CD4-positive, alpha-beta T cell (primary cell): ENCODE measurements around the gene ST3GAL2. TPM values are rescaled to one million over a fixed set of nuclear protein-coding genes. Genes with fewer than 3 reads are reported as not detected.

Experiments used
- ATAC-seq: fragments of 200-7000 bp; cut with Tn5 transposase; one replicate; pipeline ENCODE4 v1.10.0; 2022; ENCODE audit warnings: mild to moderate bottlenecking; ENCODE audit not compliant: poor library complexity
- CTCF ChIA-PET: fragments of 350-600 bp; sonication (Branson Sonifier 250); formaldehyde crosslinking; loops from one replicate; lab custom pipeline; 2021; ENCODE audit warnings: antibody characterized with exemption, inconsistent platforms; lab: Charles Lee
- POLR2A ChIA-PET: fragments of 350-600 bp; sonication (Branson Sonifier 250); formaldehyde crosslinking; loops from one replicate; lab custom pipeline; 2021; ENCODE audit warnings: antibody characterized with exemption, inconsistent platforms; lab: Charles Lee
- DNase-seq, 14 experiments: peaks; one replicate each; pipeline ENCODE4 v3.0.0-alpha.2; 2013 to 2020; ENCODE audit warnings: mixed read lengths in 2 of 14
- H3K27ac ChIP-seq, 2 donors: one replicate each; pipeline versions ENCODE4 v1.5.1 to v1.7.0; 2013; ENCODE audit warnings: low read length in 2 of 2, low read depth in 1 of 2, mild to moderate bottlenecking in 1 of 2
- H3K27me3 ChIP-seq, 2 experiments: 1 replicate in 1 of 2; 2 replicates in 1 of 2; pipeline versions ENCODE4 v1.6.1 to v1.7.0; 2013; ENCODE audit warnings: low read length in 2 of 2, control low read depth in 1 of 2, mild to moderate bottlenecking in 1 of 2, moderate library complexity in 1 of 2; ENCODE audit not compliant: insufficient read depth in 2 of 2, control insufficient read depth in 1 of 2
- H3K36me3 ChIP-seq: one replicate; pipeline ENCODE4 v1.6.1; 2013; ENCODE audit warnings: low read length, control low read depth; ENCODE audit not compliant: insufficient read depth
- H3K4me1 ChIP-seq: one replicate; pipeline ENCODE4 v1.6.1; 2013; ENCODE audit warnings: low read length, control low read depth; ENCODE audit not compliant: insufficient read depth
- H3K4me3 ChIP-seq: one replicate; pipeline ENCODE4 v1.5.1; 2013; ENCODE audit warnings: mild to moderate bottlenecking, low read length, moderate library complexity
- H3K9me3 ChIP-seq, 2 experiments: 1 replicate in 1 of 2; 2 replicates in 1 of 2; pipeline versions ENCODE4 v1.6.1 to v1.7.0; 2013; ENCODE audit warnings: low read length in 2 of 2, mild to moderate bottlenecking in 2 of 2, control low read depth in 1 of 2, moderate library complexity in 1 of 2; ENCODE audit not compliant: control insufficient read depth in 1 of 2, insufficient read depth in 1 of 2
- H3K27ac Mint-ChIP-seq: one replicate; pipeline ENCODE4 v1.8.0; 2020; ENCODE audit warnings: mixed read lengths
- H3K27me3 Mint-ChIP-seq: one replicate; pipeline ENCODE4 v1.8.0; 2021; ENCODE audit warnings: mixed read lengths
- H3K36me3 Mint-ChIP-seq: one replicate; pipeline ENCODE4 v1.8.0; 2021; ENCODE audit warnings: low read depth, mixed read lengths
- H3K4me1 Mint-ChIP-seq: one replicate; pipeline ENCODE4 v1.8.0; 2021; ENCODE audit warnings: low read depth, mixed read lengths
- H3K4me3 Mint-ChIP-seq: one replicate; pipeline ENCODE4 v1.8.0; 2020; ENCODE audit warnings: mild to moderate bottlenecking, mixed read lengths
- H3K9me3 Mint-ChIP-seq: one replicate; pipeline ENCODE4 v1.8.0; 2020; ENCODE audit warnings: mixed read lengths
- intact Hi-C, 2 experiments: fragments of 100-400 bp; cut with DNase I in 1 of 2; cut with micrococcal nuclease in 1 of 2; formaldehyde crosslinking; loops; one replicate each; pipeline versions ENCODE4 v1.15.1 to v1.9.0; 2023 to 2025; cut with DNase I, micrococcal nuclease
- total RNA-seq, 174 experiments: library from RNA in 2 of 174; stranded (reverse) in 2 of 174; gene quantifications; one replicate each; pipeline ENCODE4 v1.2.3 and lab custom pipeline; 2021 to 2026
- TF ChIP-seq, protein P1 (sequence below): fragments of 200-600 bp; IDR thresholded peaks from one replicate; pipeline ENCODE4 v1.8.0; 2022; ENCODE audit warnings: antibody characterized with exemption, mild to moderate bottlenecking

ST3GAL2 gene
- total RNA-seq, 2 experiments from 2014 or later, result 9.8 to 11.1 TPM

DNA sequence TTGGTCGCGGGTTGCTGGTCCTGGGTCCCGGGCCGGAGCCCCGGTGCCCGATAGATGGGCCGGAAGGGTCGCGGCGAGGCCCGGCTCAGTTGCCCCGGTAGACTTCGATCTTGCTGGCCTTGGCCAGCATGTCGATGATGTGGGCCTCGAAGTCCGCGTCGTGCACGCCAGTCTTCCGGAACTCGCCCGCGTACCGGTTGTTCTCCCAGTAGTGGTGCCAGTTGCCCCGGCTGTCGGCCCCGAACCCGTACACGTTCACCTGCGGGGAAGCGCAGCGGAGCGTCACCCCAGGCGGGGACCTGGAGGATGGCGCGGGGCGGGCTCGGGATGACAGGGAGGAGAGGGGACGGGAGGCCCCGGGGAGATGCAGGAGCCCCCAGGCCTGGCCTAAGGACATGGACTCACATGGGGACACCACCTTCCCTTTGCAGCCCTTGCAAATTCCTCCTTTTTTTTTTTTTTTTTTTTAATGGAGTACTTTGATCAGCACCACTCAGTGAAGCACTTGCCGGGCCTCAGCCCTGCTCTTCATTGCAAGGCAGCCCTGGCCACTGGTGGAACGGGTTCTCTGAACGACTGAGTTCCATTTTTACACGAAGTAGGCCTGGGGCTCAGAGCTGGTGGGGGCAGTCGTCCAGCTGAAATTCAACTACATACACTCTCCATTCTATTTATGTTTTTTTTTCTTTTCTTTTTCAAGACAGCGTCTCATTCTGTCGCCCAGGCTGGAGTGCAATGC lies 57.1 kb downstream of the ST3GAL2 start:
- Mint-ChIP-seq H3K27me3 (no peaks in the 10 kb centered on the region), H3K4me3 (peak overlapping the region; percentile 98), H3K4me1 (peaks cover 25% of the 10 kb centered on the region), H3K27ac (peak overlapping the region; percentile 92), H3K36me3 (peaks cover 34% of the 10 kb centered on the region), H3K9me3 (no peaks in the 10 kb centered on the region)
- TF ChIP-seq, protein P1, sequence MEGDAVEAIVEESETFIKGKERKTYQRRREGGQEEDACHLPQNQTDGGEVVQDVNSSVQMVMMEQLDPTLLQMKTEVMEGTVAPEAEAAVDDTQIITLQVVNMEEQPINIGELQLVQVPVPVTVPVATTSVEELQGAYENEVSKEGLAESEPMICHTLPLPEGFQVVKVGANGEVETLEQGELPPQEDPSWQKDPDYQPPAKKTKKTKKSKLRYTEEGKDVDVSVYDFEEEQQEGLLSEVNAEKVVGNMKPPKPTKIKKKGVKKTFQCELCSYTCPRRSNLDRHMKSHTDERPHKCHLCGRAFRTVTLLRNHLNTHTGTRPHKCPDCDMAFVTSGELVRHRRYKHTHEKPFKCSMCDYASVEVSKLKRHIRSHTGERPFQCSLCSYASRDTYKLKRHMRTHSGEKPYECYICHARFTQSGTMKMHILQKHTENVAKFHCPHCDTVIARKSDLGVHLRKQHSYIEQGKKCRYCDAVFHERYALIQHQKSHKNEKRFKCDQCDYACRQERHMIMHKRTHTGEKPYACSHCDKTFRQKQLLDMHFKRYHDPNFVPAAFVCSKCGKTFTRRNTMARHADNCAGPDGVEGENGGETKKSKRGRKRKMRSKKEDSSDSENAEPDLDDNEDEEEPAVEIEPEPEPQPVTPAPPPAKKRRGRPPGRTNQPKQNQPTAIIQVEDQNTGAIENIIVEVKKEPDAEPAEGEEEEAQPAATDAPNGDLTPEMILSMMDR, result no peak
- Histone ChIP-seq H3K27ac (peak overlapping the region; percentile 64 to 79), H3K27me3 (no peaks in the 10 kb centered on the region), H3K36me3 (peaks cover 9% of the 10 kb centered on the region), H3K4me3 (peak overlapping the region; percentile 68), H3K9me3 (no peaks in the 10 kb centered on the region), H3K4me1 (peaks cover 32% of the 10 kb centered on the region)
- intact Hi-C loops, result loop anchor here (1.0 to 2.0 kb wide), 7 partner anchors 23 to 141 kb away; partner anchors contain the start of genes DDX19A (in 2 of the 2), FCSK (in 2 of the 2), COG4 (in 1 of the 2) and SF3B3 (in 1 of the 2)
- ATAC-seq (peak; percentile 18), DNase-seq (no peak)
- CTCF ChIA-PET, result interaction anchor here (0.9 to 1.7 kb wide), 2 partner anchors 35 to 73 kb away, joined by 3 to 4 read pairs; partner anchors contain the start of genes DDX19A and FCSK
- POLR2A ChIA-PET, result interaction anchor here (0.6 to 3.4 kb wide), 29 partner anchors 9 to 301 kb away, joined by 3 to 62 read pairs (median 7); partner anchors contain the start of genes AARS1, COG4, DDX19A and DDX19B

DNA sequence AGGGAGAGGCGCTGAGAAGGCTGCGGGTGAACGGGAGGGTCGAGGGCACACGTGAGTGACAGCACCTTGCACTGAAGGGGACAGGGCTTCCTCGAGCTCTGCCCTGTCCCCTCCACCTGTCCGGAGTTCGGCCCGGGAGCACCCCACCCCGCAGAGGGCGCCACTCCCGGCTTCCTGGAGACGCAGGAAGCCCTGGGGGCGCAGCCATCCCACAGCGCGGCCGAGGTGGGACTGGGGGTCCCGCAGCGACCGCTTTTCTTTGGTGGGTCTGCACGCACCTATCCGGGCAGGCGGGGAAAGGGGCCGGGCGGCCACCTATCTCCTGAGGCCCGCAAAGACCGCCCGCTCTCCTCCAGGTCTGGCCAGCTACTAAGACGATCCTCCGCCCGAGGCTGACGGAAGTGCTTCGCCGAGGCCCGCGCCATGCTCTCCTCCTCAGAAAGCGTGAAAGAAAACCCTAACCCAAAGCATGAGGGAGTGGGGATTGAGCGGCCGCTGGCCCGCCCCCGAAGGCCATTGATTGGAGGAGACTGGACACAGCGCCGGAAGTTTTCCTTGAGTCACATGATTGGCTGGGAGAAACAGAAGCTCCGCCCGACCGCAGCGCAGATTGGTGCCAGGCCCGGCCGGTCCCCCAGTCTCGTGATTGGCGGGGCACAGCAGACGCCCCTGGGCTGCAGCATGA lies 57.8 kb downstream of the ST3GAL2 start:
- peak overlapping the region; percentile 64 to 79 for H3K27ac ChIP-seq
- H3K4me1 ChIP-seq, result peaks cover 32% of the 10 kb centered on the region
- TF ChIP-seq, protein P1, result peak; percentile 38
- ATAC-seq, result peak; percentile 90
- Mint-ChIP-seq H3K9me3 (no peaks in the 10 kb centered on the region), H3K27ac (peak overlapping the region; percentile 92), H3K36me3 (peaks cover 38% of the 10 kb centered on the region), H3K4me3 (peak overlapping the region; percentile 98), H3K27me3 (no peaks in the 10 kb centered on the region), H3K4me1 (peaks cover 25% of the 10 kb centered on the region)
- H3K36me3 ChIP-seq, result peaks cover 15% of the 10 kb centered on the region
- ChIA-PET CTCF (interaction anchor here (0.9 to 1.8 kb wide), 3 partner anchors 28 to 73 kb away, joined by 3 to 6 read pairs (median 4); partner anchors contain the start of genes DDX19A and FCSK), POLR2A (interaction anchor here (0.6 to 3.4 kb wide), 31 partner anchors 8 to 302 kb away, joined by 3 to 62 read pairs (median 6); partner anchors contain the start of genes AARS1, COG4, DDX19A and DDX19B)
- no peaks in the 10 kb centered on the region for H3K9me3 ChIP-seq
- peak overlapping the region; percentile 68 for H3K4me3 ChIP-seq
- intact Hi-C loops, result loop anchor here (1.0 to 2.0 kb wide), 9 partner anchors 24 to 143 kb away; partner anchors contain the start of genes DDX19A (in 2 of the 2), FCSK (in 2 of the 2), ST3GAL2 (in 2 of the 2) and COG4 (in 1 of the 2)
- DNase-seq, result peak; percentile 91 to 98 (median 94)
- no peaks in the 10 kb centered on the region for H3K27me3 ChIP-seq
